Activated CD4-positive, alpha-beta T cell treated with anti-CD3 and anti-CD28 coated beads, Interleukin-2, amount 10 ng/mL, durations not matched to agents 24 days and 14 days (primary cell): ENCODE results near the gene DHRS9. TPM values are rescaled to one million over a fixed set of nuclear protein-coding genes. Genes with fewer than 3 reads are reported as not detected.
A peak's percentile ranks its signal among the peaks of the same experiment; 100 is the strongest.

ENCODE experiments used
- DNase-seq: peaks from one replicate; pipeline ENCODE4 v3.0.0; 2022
- H3K27ac Mint-ChIP-seq: one replicate; pipeline ENCODE4 v1.8.0; 2022; ENCODE audit warnings: mild to moderate bottlenecking, mixed read lengths
- H3K27me3 Mint-ChIP-seq: one replicate; pipeline ENCODE4 v1.8.0; 2022; ENCODE audit warnings: mixed read lengths
- H3K36me3 Mint-ChIP-seq: one replicate; pipeline ENCODE4 v1.8.0; 2022; ENCODE audit warnings: low read depth, mild to moderate bottlenecking, mixed read lengths
- H3K4me1 Mint-ChIP-seq: one replicate; pipeline ENCODE4 v1.8.0; 2021; ENCODE audit warnings: mixed read lengths
- H3K4me3 Mint-ChIP-seq: one replicate; pipeline ENCODE4 v1.8.0; 2022; ENCODE audit warnings: mild to moderate bottlenecking, moderate library complexity, mixed read lengths
- H3K9me3 Mint-ChIP-seq: one replicate; pipeline ENCODE4 v1.8.0; 2021; ENCODE audit warnings: mixed read lengths
- intact Hi-C: fragments of 100-400 bp; cut with micrococcal nuclease; formaldehyde crosslinking; loops from one replicate; pipeline ENCODE4 v1.15.1; 2023
- total RNA-seq: library from RNA; stranded (reverse); gene quantifications from 2 replicates; pipeline ENCODE4 v1.2.3, GENCODE V29; 2022

Gene DHRS9
- total RNA-seq = 4.5 and 5.2 TPM in 2 replicates

DNA sequence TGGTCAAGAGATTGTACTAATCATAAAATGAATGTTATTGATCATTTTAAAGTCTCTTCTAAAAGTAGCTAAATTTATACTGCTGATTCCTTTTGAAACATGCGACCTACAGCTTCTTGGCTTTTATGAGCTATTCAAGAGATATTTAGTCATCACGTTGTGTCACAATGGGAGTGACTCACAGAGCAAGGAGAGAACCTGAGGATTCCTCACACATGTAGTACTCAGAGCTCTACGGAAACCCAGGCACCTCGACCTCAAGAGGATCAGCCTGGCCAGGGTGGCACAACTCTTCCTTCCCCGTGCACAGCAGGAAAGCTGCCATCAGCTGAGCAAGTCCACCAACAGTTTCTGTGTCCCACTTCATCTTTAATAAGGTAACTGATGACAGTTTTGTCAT is at the start of gene DHRS9:
Gene DHRS9 (plus strand): TSS at position 223 of the 400 bp plus-strand sequence. CDS start 12,019 bp downstream, outside the sequence.
- intact Hi-C loops = no loop called here
- H3K36me3 Mint-ChIP-seq = peaks cover 6% of the 10 kb centered on the region
- H3K27me3 Mint-ChIP-seq = no peaks in the 10 kb centered on the region
- H3K4me1 Mint-ChIP-seq = peaks cover 33% of the 10 kb centered on the region
- no peak for DNase-seq
- H3K27ac Mint-ChIP-seq = peak within 1 kb of the TSS; percentile 17
- H3K9me3 Mint-ChIP-seq = no peaks in the 10 kb centered on the region
- peak within 1 kb of the TSS; percentile 34 for H3K4me3 Mint-ChIP-seq

DNA sequence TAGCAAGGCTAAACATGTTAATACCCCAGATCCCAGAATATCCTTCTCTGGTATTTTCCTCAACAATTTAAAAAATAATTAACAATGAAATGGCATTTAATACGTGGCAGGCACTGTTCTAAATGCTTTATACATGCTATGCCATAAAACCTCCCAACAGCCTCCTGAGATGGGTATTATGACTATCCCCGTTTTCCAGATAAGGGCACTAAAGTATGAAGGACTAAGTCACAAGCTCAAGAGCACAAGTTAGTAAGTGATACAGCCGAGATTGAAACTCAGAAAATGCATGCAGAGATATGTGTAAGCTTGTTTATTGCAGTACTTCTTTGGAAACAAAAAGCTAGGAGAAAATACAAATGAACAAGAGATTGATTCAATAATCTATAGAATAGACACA is 46.2 kb upstream of the DHRS9 start:
- H3K27me3 Mint-ChIP-seq = peaks cover 4% of the 10 kb centered on the region
- intact Hi-C loops = no loop called here
- H3K9me3 Mint-ChIP-seq = no peaks in the 10 kb centered on the region
- H3K27ac Mint-ChIP-seq = no peak overlapping the region
- H3K36me3 Mint-ChIP-seq = no peaks in the 10 kb centered on the region
- no peak overlapping the region for H3K4me3 Mint-ChIP-seq
- peaks cover 7% of the 10 kb centered on the region for H3K4me1 Mint-ChIP-seq
- DNase-seq = no peak

DNA sequence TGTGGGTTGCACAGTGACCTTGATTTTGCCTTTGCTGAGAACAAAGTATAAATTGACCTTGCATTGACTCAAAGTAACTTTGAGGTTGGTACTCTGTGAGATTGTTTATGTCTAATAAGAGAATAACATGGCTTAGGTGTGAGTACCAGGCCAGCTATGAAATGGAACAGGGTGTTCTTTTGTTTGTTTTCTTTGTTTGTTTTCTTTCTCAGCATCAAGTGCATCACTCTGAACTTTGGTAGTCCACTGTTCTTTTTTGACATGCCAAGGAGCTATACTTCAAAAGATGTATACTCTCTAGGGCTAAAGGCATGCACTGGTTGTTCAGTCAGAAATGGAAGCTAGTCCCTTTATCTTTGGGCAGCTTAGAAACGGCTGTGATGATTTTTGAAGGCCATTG is 43.3 kb upstream of the DHRS9 start:
- DNase-seq = no peak
- peaks cover 2% of the 10 kb centered on the region for H3K27me3 Mint-ChIP-seq
- no peak overlapping the region for H3K27ac Mint-ChIP-seq
- H3K4me3 Mint-ChIP-seq = no peak overlapping the region
- no peaks in the 10 kb centered on the region for H3K9me3 Mint-ChIP-seq
- intact Hi-C loops = no loop called here
- peaks cover 7% of the 10 kb centered on the region for H3K4me1 Mint-ChIP-seq
- H3K36me3 Mint-ChIP-seq = no peaks in the 10 kb centered on the region

DNA sequence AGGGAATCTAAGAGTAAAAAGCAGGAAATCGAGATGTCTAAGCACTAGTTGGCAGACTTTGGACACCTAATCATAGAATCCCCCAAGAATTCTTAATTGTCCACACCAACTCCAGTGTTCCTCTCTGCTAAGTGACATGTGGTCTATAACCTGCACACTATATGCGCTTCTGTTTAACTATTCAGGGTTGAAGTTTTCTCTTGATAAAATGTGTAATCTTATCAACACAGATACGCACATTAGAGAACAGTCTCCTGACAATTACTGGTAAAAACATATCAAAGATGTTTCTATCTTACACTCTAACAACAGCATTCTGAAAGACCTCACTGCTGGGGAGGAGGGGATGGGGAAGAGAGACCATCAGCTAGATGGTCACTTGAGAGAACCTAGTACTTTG is 42.1 kb upstream of the DHRS9 start:
- intact Hi-C loops = no loop called here
- Mint-ChIP-seq H3K9me3 (no peaks in the 10 kb centered on the region), H3K27ac (no peak overlapping the region), H3K27me3 (peaks cover 2% of the 10 kb centered on the region), H3K36me3 (no peaks in the 10 kb centered on the region), H3K4me3 (no peak overlapping the region), H3K4me1 (peaks cover 7% of the 10 kb centered on the region)
- no peak for DNase-seq

DNA sequence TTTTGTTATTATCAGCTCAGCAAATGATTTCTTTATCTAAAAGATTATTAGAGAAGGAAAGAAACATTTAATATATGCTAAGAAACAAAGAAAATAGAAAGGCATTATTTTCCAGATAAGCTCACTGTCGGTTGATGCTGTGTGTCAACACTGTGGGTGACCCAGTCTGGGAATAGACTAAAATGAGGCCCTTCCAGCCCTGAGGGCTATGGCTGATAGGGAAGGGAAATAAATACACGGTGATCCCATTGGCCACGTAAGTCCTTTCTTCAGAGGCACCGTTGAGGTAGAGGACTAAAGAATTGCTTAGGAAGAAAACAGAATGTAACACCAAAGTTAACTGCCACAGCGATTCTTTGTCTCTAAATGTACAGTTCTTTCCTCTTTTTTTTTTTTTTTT is 40.0 kb upstream of the DHRS9 start:
- Mint-ChIP-seq H3K27me3 (no peaks in the 10 kb centered on the region), H3K4me1 (peaks cover 7% of the 10 kb centered on the region), H3K4me3 (no peak overlapping the region), H3K36me3 (no peaks in the 10 kb centered on the region), H3K27ac (no peak overlapping the region), H3K9me3 (peaks cover 8% of the 10 kb centered on the region)
- DNase-seq = no peak
- intact Hi-C loops = no loop called here

DNA sequence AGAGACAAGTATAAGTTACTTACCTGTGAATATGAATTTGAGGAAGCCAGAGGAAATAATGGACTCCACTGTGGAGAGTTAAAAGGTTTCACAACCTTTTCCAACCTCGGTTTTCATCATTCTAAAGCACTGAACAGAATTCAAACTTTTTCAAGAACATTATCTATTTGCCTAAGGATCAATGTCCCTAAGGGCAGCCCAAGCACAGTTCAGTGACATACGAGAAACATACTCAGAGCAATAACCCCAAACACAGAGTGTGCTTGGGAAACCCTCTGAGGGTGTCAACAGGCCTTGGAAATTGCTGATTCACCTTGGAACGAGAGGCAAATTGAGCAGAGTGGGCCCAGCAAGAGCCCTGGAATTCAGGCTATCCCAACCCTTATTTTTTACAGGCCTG is 38.2 kb upstream of the DHRS9 start, which contains the start of gene ABCB11:
Gene ABCB11 (minus strand): TSS at position 123 of the 400 bp plus-strand sequence. CDS start 13,199 bp downstream, outside the sequence.
- no peak for DNase-seq
- Mint-ChIP-seq H3K4me1 (no peaks in the 10 kb centered on the region), H3K4me3 (no peak within 1 kb of the TSS), H3K9me3 (peaks cover 8% of the 10 kb centered on the region), H3K27me3 (no peaks in the 10 kb centered on the region), H3K36me3 (no peaks in the 10 kb centered on the region), H3K27ac (no peak within 1 kb of the TSS)
- intact Hi-C loops = no loop called here

DNA sequence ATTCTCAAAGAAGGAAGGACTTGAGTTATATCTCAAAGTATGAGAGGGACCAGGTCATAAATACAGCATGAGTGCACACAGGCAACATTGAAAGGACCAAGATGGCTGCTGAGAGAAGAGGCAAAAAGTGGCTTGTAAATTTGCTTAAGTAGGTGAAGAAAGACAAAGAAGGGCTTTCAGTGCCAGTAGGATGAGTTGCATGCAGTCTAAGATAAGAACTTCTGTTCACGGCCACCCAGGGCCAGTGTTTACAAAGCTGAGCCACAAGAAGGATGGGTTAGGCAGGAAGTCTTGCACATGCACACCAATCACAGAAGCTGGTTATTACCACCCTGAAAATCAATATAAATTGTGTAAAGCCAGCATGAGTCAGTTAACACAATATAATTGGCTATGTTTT is 35.1 kb upstream of the DHRS9 start:
- intact Hi-C loops = no loop called here
- DNase-seq = no peak
- Mint-ChIP-seq H3K4me3 (no peak overlapping the region), H3K36me3 (no peaks in the 10 kb centered on the region), H3K9me3 (peaks cover 17% of the 10 kb centered on the region), H3K27ac (no peak overlapping the region), H3K27me3 (no peaks in the 10 kb centered on the region), H3K4me1 (peaks cover 5% of the 10 kb centered on the region)

DNA sequence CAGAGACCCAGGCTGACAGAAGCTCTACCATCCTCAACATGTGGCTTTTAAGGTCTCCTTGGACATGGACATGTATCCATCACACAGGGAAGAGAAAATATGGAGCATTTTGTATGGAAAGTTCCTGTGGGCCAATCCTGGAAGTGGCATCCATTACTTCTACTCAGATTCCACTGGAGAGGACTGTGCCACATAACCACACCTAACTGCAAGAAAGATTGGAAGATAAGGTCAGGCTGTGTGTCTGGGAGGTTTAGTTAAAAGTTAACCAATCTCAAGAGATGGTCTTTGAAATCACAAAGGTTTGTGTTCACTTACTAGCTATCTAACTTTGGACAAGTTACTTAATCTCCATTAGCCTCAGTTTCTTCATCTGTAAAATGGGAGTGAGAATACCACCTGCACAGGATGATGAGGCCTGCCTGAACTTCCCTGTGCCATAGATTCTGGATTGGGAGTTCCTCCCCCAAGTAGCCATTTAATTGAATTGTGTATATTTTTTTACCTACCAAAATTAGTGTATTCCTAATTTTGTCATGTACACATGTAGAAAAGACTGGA is 34.3 kb upstream of the DHRS9 start:
- DNase-seq = no peak
- peaks cover 17% of the 10 kb centered on the region for H3K9me3 Mint-ChIP-seq
- H3K4me3 Mint-ChIP-seq = no peak overlapping the region
- intact Hi-C loops = loop anchor here (5.0 kb wide), 1 partner anchor 72 kb away; no protein-coding TSS in a partner anchor
- no peak overlapping the region for H3K27ac Mint-ChIP-seq
- H3K27me3 Mint-ChIP-seq = no peaks in the 10 kb centered on the region
- peaks cover 5% of the 10 kb centered on the region for H3K4me1 Mint-ChIP-seq
- H3K36me3 Mint-ChIP-seq = no peaks in the 10 kb centered on the region

DNA sequence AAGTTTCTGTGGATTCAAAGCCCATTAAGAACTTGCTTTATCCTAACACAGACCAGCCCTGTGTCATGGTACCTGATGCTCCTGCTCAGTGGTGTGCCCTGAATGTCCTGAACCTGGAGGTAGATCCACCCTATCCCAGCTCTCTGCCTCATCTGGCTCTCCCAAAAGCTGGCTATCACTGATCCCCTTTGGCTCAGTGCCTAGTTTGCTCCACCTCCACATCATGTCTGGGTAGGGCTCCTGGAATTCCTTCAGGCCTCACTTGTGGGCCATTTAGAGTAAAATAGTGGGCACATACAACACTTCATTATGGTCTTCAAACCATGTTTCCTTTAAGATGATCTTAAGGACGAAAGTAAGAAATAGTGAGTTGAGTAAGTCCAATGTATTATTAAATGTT is 33.5 kb upstream of the DHRS9 start:
- H3K4me3 Mint-ChIP-seq = no peak overlapping the region
- no peaks in the 10 kb centered on the region for H3K36me3 Mint-ChIP-seq
- peaks cover 18% of the 10 kb centered on the region for H3K9me3 Mint-ChIP-seq
- no peaks in the 10 kb centered on the region for H3K27me3 Mint-ChIP-seq
- no peak overlapping the region for H3K27ac Mint-ChIP-seq
- no peak for DNase-seq
- intact Hi-C loops = loop anchor here (5.0 kb wide), 1 partner anchor 71 kb away; no protein-coding TSS in a partner anchor
- H3K4me1 Mint-ChIP-seq = peaks cover 5% of the 10 kb centered on the region

DNA sequence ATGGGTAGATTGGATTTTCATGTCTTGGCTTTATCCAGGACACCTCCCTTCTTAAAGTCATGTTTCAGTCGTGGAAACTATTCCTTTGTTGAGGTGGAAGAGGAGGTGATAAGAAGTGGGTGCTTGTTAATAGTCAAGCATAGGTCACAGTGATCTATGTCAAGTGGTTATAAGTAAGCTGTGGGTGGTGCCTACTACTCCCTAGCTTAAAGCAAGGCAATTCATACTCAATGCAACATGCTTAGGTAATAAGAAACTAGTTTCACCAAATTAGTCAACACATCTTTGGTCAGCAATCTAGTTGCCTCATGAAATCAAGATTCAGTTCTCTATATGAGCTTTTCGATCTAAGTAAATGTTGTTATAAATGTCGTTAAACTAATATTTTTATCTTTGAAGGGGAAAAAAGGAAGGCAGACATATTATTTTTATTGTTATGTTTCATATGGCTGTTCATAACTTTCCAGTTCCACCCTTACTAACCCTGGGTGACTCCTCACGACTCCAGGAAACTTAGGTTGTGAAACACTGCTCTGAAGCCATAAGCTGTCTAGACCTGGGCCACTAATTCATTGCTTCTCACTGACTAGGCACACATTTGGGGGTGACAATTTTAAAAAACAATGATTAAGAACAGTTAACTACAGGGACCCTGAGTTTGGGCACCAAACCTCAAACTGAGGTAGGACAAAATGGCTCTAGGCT is 32.5 kb upstream of the DHRS9 start:
- intact Hi-C loops = loop anchor here (5.0 kb wide), 1 partner anchor 70 kb away; no protein-coding TSS in a partner anchor
- H3K36me3 Mint-ChIP-seq = peaks cover 2% of the 10 kb centered on the region
- H3K27me3 Mint-ChIP-seq = no peaks in the 10 kb centered on the region
- H3K4me1 Mint-ChIP-seq = peaks cover 10% of the 10 kb centered on the region
- H3K9me3 Mint-ChIP-seq = peaks cover 22% of the 10 kb centered on the region
- H3K4me3 Mint-ChIP-seq = no peak overlapping the region
- H3K27ac Mint-ChIP-seq = no peak overlapping the region
- DNase-seq = no peak

DNA sequence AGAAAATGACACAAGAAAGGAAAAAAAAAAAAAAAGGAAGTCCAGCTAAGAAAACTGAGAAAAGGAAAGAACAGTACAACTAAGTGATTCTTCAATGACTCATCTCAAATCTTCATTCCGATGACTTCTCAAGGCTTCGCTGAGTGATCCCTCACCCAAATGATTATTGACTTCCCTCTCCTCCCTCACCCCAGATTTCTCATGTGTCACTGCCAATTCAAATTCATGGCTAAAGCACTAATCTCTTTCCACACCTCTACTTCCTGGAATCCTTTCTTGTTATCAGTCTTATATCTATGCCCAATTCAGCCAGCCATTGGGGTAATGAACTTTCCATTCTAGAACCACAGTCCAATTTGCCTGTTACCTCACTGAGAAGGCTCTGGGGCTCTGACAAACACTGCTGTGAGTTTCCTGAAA is 31.0 kb upstream of the DHRS9 start:
- H3K27me3 Mint-ChIP-seq = no peaks in the 10 kb centered on the region
- H3K27ac Mint-ChIP-seq = no peak overlapping the region
- intact Hi-C loops = loop anchor here (5.0 kb wide), 1 partner anchor 69 kb away; no protein-coding TSS in a partner anchor
- H3K9me3 Mint-ChIP-seq = peaks cover 31% of the 10 kb centered on the region
- H3K36me3 Mint-ChIP-seq = peaks cover 2% of the 10 kb centered on the region
- peaks cover 10% of the 10 kb centered on the region for H3K4me1 Mint-ChIP-seq
- no peak overlapping the region for H3K4me3 Mint-ChIP-seq
- DNase-seq = no peak

DNA sequence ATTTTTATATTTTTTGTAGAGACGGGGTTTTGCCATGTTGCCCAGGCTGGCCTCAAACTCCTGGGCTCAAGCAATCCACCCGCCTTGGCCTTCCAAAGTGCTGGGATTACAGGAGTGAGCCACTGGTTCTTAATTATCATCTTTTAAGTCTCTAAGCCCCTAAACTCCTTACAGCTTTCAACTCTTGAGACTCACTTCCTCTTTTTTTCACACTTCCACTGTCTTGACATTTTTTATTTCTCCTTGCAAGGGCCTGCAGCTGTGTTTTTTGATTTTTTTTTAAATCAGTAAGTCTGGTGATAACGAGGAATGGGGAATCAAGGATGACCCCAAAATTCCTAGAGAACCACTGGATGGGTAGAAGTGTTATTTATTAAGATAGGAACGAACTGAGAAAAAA is 29.7 kb upstream of the DHRS9 start:
- no peak for DNase-seq
- Mint-ChIP-seq H3K9me3 (peaks cover 31% of the 10 kb centered on the region), H3K27me3 (no peaks in the 10 kb centered on the region), H3K27ac (no peak overlapping the region), H3K4me1 (peaks cover 10% of the 10 kb centered on the region), H3K36me3 (peaks cover 2% of the 10 kb centered on the region), H3K4me3 (no peak overlapping the region)
- intact Hi-C loops = loop anchor here (5.0 kb wide), 1 partner anchor 68 kb away; no protein-coding TSS in a partner anchor

DNA sequence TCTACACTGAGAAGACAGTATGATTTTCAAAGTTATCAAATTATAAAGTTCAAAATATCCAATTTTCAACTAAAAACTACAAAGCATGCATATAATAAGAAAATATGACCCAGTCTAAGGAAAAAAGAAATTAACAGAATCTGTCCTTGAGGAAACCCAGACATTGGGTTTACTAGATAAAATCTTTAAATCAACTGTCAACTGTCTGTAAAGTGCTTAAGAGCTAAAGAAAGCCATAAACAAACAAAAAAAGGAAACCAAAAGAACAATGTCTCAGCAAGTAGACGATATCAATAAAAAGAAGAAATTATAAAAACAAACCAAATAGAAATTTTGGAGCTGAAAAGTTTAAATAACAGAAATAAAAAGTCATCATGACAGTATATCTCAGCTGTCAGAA is 27.8 kb upstream of the DHRS9 start:
- DNase-seq = no peak
- peaks cover 2% of the 10 kb centered on the region for H3K36me3 Mint-ChIP-seq
- H3K4me1 Mint-ChIP-seq = peaks cover 10% of the 10 kb centered on the region
- no peak overlapping the region for H3K27ac Mint-ChIP-seq
- no peak overlapping the region for H3K4me3 Mint-ChIP-seq
- no peaks in the 10 kb centered on the region for H3K27me3 Mint-ChIP-seq
- peaks cover 36% of the 10 kb centered on the region for H3K9me3 Mint-ChIP-seq
- intact Hi-C loops = no loop called here

DNA sequence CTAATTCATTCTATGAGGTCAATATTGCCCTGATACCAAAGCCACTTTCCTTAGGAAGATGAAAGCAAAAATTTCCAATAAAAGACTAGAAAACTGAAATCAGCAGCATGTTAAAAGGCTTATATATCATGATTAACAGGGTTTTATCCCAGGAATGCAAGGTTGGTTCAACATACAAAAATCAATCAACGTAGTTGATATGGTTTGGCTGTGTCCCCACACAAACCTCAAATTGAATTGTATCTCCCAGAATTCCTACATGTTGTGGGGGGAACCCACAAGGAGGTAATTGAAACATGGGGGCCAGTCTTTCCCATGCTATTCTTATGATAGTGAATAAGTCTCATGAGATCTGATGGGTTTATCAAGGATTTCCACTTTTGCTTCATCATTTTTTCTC is 26.5 kb upstream of the DHRS9 start:
- Mint-ChIP-seq H3K4me3 (no peak overlapping the region), H3K36me3 (peaks cover 2% of the 10 kb centered on the region), H3K4me1 (peaks cover 10% of the 10 kb centered on the region), H3K27ac (no peak overlapping the region), H3K27me3 (no peaks in the 10 kb centered on the region), H3K9me3 (peaks cover 28% of the 10 kb centered on the region)
- intact Hi-C loops = no loop called here
- DNase-seq = no peak
